Heart right ventricle (tissue), 16 donors: ENCODE results near the gene PRDX3. TPM values are rescaled to one million over a fixed set of nuclear protein-coding genes. Genes with fewer than 3 reads are reported as not detected.

ENCODE experiments used
- ATAC-seq, 8 donors: fragments of 200-7000 bp; cut with Tn5 transposase; one replicate each; pipeline ENCODE4 v1.9.1; 2020; ENCODE audit warnings: mild to moderate bottlenecking in 8 of 8, moderate library complexity in 8 of 8, moderate number of reproducible peaks in 1 of 8
- DNase-seq, 2 donors: peaks; one replicate each; pipeline ENCODE4 v3.0.0-alpha.2; 2020
- H3K27ac ChIP-seq, 10 donors: fragments of 200-600 bp; sonication (generic) in 2 of 10; one replicate each; pipeline versions ENCODE4 v1.5.0 to v1.8.0; 2020 to 2022; ENCODE audit warnings: mild to moderate bottlenecking in 3 of 10
- H3K27me3 ChIP-seq, 7 donors: fragments of 200-600 bp; one replicate each; pipeline ENCODE4 v1.8.0; 2021 to 2022; ENCODE audit warnings: mild to moderate bottlenecking in 2 of 7
- H3K36me3 ChIP-seq, 9 donors: fragments of 200-600 bp; sonication (generic) in 1 of 9; one replicate each; pipeline versions ENCODE4 v1.5.0 to v1.8.0; 2020 to 2022; ENCODE audit warnings: mild to moderate bottlenecking in 2 of 9
- H3K4me1 ChIP-seq, 9 donors: fragments of 200-600 bp; sonication (generic) in 1 of 9; one replicate each; pipeline versions ENCODE4 v1.5.0 to v1.8.0; 2020 to 2022; ENCODE audit warnings: mild to moderate bottlenecking in 4 of 9
- H3K4me3 ChIP-seq, 10 donors: fragments of 200-600 bp; sonication (generic) in 2 of 10; one replicate each; pipeline versions ENCODE4 v1.5.0 to v1.8.0; 2020 to 2022; ENCODE audit warnings: mild to moderate bottlenecking in 7 of 10, moderate library complexity in 2 of 10
- H3K9me3 ChIP-seq, 11 donors: fragments of 200-600 bp in 10 of 11; sonication (generic) in 2 of 11; one replicate each; pipeline versions ENCODE4 v1.5.0 to v1.8.0; 2013 to 2022; ENCODE audit warnings: mild to moderate bottlenecking in 2 of 11, control low read depth in 1 of 11, moderate library complexity in 1 of 11
- CTCF ChIP-seq, 9 donors: fragments of 200-600 bp; sonication (generic) in 2 of 9; IDR thresholded peaks; one replicate each; pipeline versions ENCODE4 v1.5.0 to v1.8.0; 2021 to 2022; ENCODE audit warnings: antibody characterized with exemption in 9 of 9, mild to moderate bottlenecking in 5 of 9, moderate library complexity in 1 of 9
- WGBS, 2 donors: extraction: QIAGEN DNeasy Blood & Tissue Kit; methylation state at CpG; one replicate each; pipeline ENCODE4 v1.1.7; 2013; ENCODE audit warnings: inconsistent platforms in 1 of 2; 5-methylcytosine and 5-hydroxymethylcytosine counted together
- intact Hi-C, 10 donors: fragments of 100-400 bp; cut with DNase I; formaldehyde crosslinking; loops; one replicate each; pipeline versions ENCODE4 v1.11.1 to v1.14.2; 2022
- polyA plus RNA-seq, 2 donors: library from polyadenylated mRNA; stranded (reverse); fragments of 200-250 nt; gene quantifications; one replicate each; pipeline ENCODE4 v1.2.3, GENCODE V29; 2013
- total RNA-seq, 10 donors: library from RNA; stranded (reverse); fragmentation: NEBNext Ultra II Directional in 3 of 10; extraction: Animal tissue kit (Norgen Biotek cat#: 25700) in 3 of 10; gene quantifications; one replicate each; pipeline versions ENCODE4 v1.2.1 to v1.2.4, GENCODE V29; 2021 to 2023
- donor health status: Arrhythmogenic right ventricular cardiomyopathy.
- donor health status: ischemic (EF 13 %, LVEDD 7.1; RV severe dilation, severe dysfunction).
- donor health status: healthy with polysubstance abuse.
- donor health status: DM: no; HTN: yes; CAD: no.
- donor health status: DM: no; HTN: no; CAD: no.
- donor health status: ischemic (EF 25% LVEDD 6.9; RV normal size, moderate dysfunction).
- donor health status: ischemic (EF 25% LVEDD 5.7; RV mildly dilated, moderate dysfunction).
- donor health status: healthy.
- donor health status: DM: yes; HTN: yes; CAD: no.
- donor health status: Ischemic cardiomyopathy.
- donor health status: ischemic (EF 35%, LVEDD 5.7; RV mildly dilated, moderate dysfunction).
- donor health status: nonischemic (EF 11% LVEDD 7.7; RV severe dilation, severe dysfunction).
- donor health status: DM: yes; HTN: yes; CAD: no.
- donor health status: PGD.
- donor health status: ischemic (EF 29% LVEDD 5.4; RV normal size, mild dysfunction).
- donor health status: nonischemic (EF 23%, LVEDD 6.1; RV moderate dilation, normal function).

The PRDX3 gene
- total and polyA plus RNA-seq, 12 donors, result 75.4 to 323 (median 279) TPM

- Histone ChIP-seq H3K9me3 (no peaks in the 10 kb centered on the region), H3K27me3 (no peaks in the 10 kb centered on the region), H3K36me3 (no peaks in the 10 kb centered on the region), H3K27ac (peak overlapping the region; percentile 91 to 100 (median 98)), H3K4me3 (peak overlapping the region in 9 of 10 donors; percentile 72 to 99 (median 96)), H3K4me1 (peaks cover 3 to 53% (median 39%) of the 10 kb centered on the region in 9 donors)
- no peak for TF ChIP-seq CTCF (IDR thresholded peaks at IDR 0.05)
- ATAC-seq (peak; percentile 8 to 70 (median 51)), DNase-seq (peak; percentile 80 to 86)
- 36 to 42% methylated on average over 17 of the region's 17 CpGs for WGBS, 2 donors
- intact Hi-C loops, result loop anchor here in 9 of 10 donors (1.0 to 10.0 kb wide), 11 partner anchors 46 to 239 kb away; no protein-coding TSS in a partner anchor
These were observed 27.4 kb upstream of the PRDX3 start for GRCh38 chr10:119205894-119206602.

GRCh38 chr10:119203006-119203405 is 24.4 kb upstream of the PRDX3 start:
- 56 to 65% methylated on average over 4 of the region's 4 CpGs for WGBS, 2 donors
- peaks cover 0 to 4% (median 0%) of the 10 kb centered on the region in 7 donors for H3K27me3 ChIP-seq
- no peak overlapping the region for H3K4me3 ChIP-seq
- H3K27ac ChIP-seq, result peak overlapping the region in 7 of 10 donors; percentile 10 to 75 (median 38)
- H3K9me3 ChIP-seq, result no peaks in the 10 kb centered on the region
- ATAC-seq (no peak), DNase-seq (no peak)
- no peak for TF ChIP-seq CTCF (IDR thresholded peaks at IDR 0.05)
- intact Hi-C loops, result loop anchor here in 3 of 10 donors (5.0 to 10.0 kb wide), 4 partner anchors 212 to 284 kb away; no protein-coding TSS in a partner anchor
- H3K4me1 ChIP-seq, result peaks cover 0 to 32% (median 14%) of the 10 kb centered on the region in 9 donors
- no peaks in the 10 kb centered on the region for H3K36me3 ChIP-seq

GRCh38 chr10:119201233-119201632 is 22.6 kb upstream of the PRDX3 start:
- DNase-seq (no peak), ATAC-seq (no peak)
- Histone ChIP-seq H3K36me3 (no peaks in the 10 kb centered on the region), H3K4me1 (peaks cover 0 to 29% (median 9%) of the 10 kb centered on the region in 9 donors), H3K4me3 (no peak overlapping the region), H3K27ac (no peak overlapping the region), H3K27me3 (peaks cover 0 to 4% (median 0%) of the 10 kb centered on the region in 7 donors), H3K9me3 (no peaks in the 10 kb centered on the region)
- intact Hi-C loops, result loop anchor here in 3 of 10 donors (5.0 to 10.0 kb wide), 4 partner anchors 214 to 286 kb away; no protein-coding TSS in a partner anchor
- 83 to 97% methylated on average over 1 of the region's 1 CpG for WGBS, 2 donors
- no peak for TF ChIP-seq CTCF (IDR thresholded peaks at IDR 0.05)

- Histone ChIP-seq H3K4me3 (no peak overlapping the region), H3K9me3 (no peaks in the 10 kb centered on the region), H3K27me3 (peaks cover 0 to 4% (median 0%) of the 10 kb centered on the region in 7 donors), H3K27ac (no peak overlapping the region), H3K36me3 (no peaks in the 10 kb centered on the region), H3K4me1 (peaks cover 0 to 21% (median 0%) of the 10 kb centered on the region in 9 donors)
- 37 to 40% methylated on average over 9 of the region's 9 CpGs for WGBS, 2 donors
- peak; percentile 79 to 92 (median 86) for TF ChIP-seq CTCF (IDR thresholded peaks at IDR 0.05)
- ATAC-seq (peak; percentile 91 to 97 (median 94)), DNase-seq (peak; percentile 37 to 80)
- intact Hi-C loops, result loop anchor here in 8 of 10 donors (1.0 to 5.0 kb wide), 7 partner anchors 245 to 343 kb away; partner anchors contain the start of gene RGS10 (in 4 of the 8)
These were observed 20.8 kb upstream of the PRDX3 start for GRCh38 chr10:119199231-119199992.
